PC-9 (cell line): ENCODE measurements around the gene NFKB1.

Source experiments
- CTCF ChIP-seq: fragments of 200-600 bp; sonication (generic); conservative IDR thresholded peaks from 2 replicates; pipeline ENCODE4 v1.6.1; 2017; ENCODE audit warnings: mixed run types, antibody characterized with exemption, mild to moderate bottlenecking, moderate library complexity
- EZH2 ChIP-seq: fragments of 200-600 bp; sonication (generic); IDR thresholded peaks from 2 replicates; pipeline ENCODE4 v1.8.0; 2017; ENCODE audit warnings: antibody characterized with exemption, low read depth

GRCh38 chr4:102586002-102586643, 85.0 kb downstream of the NFKB1 start:
- TF ChIP-seq CTCF (no peak), EZH2 (no peak)
